Mesenchymal stem cell (in vitro differentiated cells and primary cell): Measurements from ENCODE around the gene ABCB8.
A peak's percentile ranks its signal among the peaks of the same experiment; 100 is the strongest.

Experiments
- DNase-seq: peaks from one replicate; pipeline ENCODE4 v3.0.0-alpha.2; 2013
- H2AFZ ChIP-seq: one replicate; pipeline ENCODE4 v1.6.1; 2013; ENCODE audit warnings: low read depth, mild to moderate bottlenecking, control low read depth, inconsistent platforms, low read length, moderate library complexity
- H2AK5ac ChIP-seq: 2 replicates; pipeline ENCODE4 v1.6.1; 2013; ENCODE audit warnings: low read length, moderate library complexity, mild to moderate bottlenecking, inconsistent platforms; ENCODE audit not compliant: severe bottlenecking
- H2BK120ac ChIP-seq: one replicate; pipeline ENCODE4 v1.6.1; 2013; ENCODE audit warnings: low read depth, mild to moderate bottlenecking, inconsistent platforms, low read length, moderate library complexity
- H2BK12ac ChIP-seq, 2 experiments: one replicate each; pipeline ENCODE4 v1.6.1; 2013; ENCODE audit warnings: inconsistent platforms in 2 of 2, low read length in 2 of 2, mild to moderate bottlenecking in 2 of 2, moderate library complexity in 2 of 2, control low read depth in 1 of 2
- H2BK15ac ChIP-seq: one replicate; pipeline ENCODE4 v1.6.1; 2013; ENCODE audit warnings: mild to moderate bottlenecking, low read depth, inconsistent platforms; ENCODE audit not compliant: poor library complexity, severe bottlenecking
- H2BK5ac ChIP-seq: 2 replicates; pipeline ENCODE4 v1.6.1; 2013; ENCODE audit warnings: low read depth, mild to moderate bottlenecking, low read length, control low read depth, inconsistent platforms; ENCODE audit not compliant: poor library complexity, severe bottlenecking
- H3K14ac ChIP-seq, 2 experiments: one replicate each; pipeline ENCODE4 v1.6.1; 2013; ENCODE audit warnings: inconsistent platforms in 2 of 2, low read length in 2 of 2, control low read depth in 1 of 2, mild to moderate bottlenecking in 1 of 2, moderate library complexity in 1 of 2
- H3K18ac ChIP-seq, 2 experiments: one replicate each; pipeline ENCODE4 v1.6.1; 2013; ENCODE audit warnings: inconsistent platforms in 2 of 2, low read length in 2 of 2, control low read depth in 1 of 2, low read depth in 1 of 2, mild to moderate bottlenecking in 1 of 2
- H3K23ac ChIP-seq, 2 experiments: one replicate each; pipeline ENCODE4 v1.6.1; 2013; ENCODE audit warnings: inconsistent platforms in 2 of 2, low read length in 2 of 2, mild to moderate bottlenecking in 2 of 2, moderate library complexity in 2 of 2, control low read depth in 1 of 2
- H3K27ac ChIP-seq: 2 replicates; pipeline ENCODE4 v1.5.1; 2013; ENCODE audit warnings: mild to moderate bottlenecking, moderate library complexity, low read length, control low read depth, inconsistent platforms; ENCODE audit not compliant: poor library complexity, severe bottlenecking
- H3K27me3 ChIP-seq, 2 experiments: 2 replicates each; pipeline versions ENCODE4 v1.6.1 to v1.7.0; 2013; ENCODE audit warnings: low read length in 2 of 2, mild to moderate bottlenecking in 2 of 2, moderate library complexity in 2 of 2, control low read depth in 1 of 2, inconsistent platforms in 1 of 2; ENCODE audit not compliant: control insufficient read depth in 1 of 2, insufficient read depth in 1 of 2
- H3K36me3 ChIP-seq, 2 experiments: 2 replicates each; pipeline versions ENCODE4 v1.6.1 to v1.7.0; 2013; ENCODE audit warnings: low read length in 2 of 2, control low read depth in 1 of 2, inconsistent platforms in 1 of 2, low read depth in 1 of 2, mild to moderate bottlenecking in 1 of 2; ENCODE audit not compliant: insufficient read depth in 2 of 2, control insufficient read depth in 1 of 2
- H3K4ac ChIP-seq, 2 experiments: one replicate each; pipeline ENCODE4 v1.6.1; 2013; ENCODE audit warnings: inconsistent platforms in 2 of 2, low read length in 2 of 2, mild to moderate bottlenecking in 2 of 2, moderate library complexity in 2 of 2, control low read depth in 1 of 2, low read depth in 1 of 2
- H3K4me1 ChIP-seq: 2 replicates; pipeline ENCODE4 v1.6.1; 2013; ENCODE audit warnings: low read depth, low read length, control low read depth; ENCODE audit not compliant: control insufficient read depth, insufficient read depth
- H3K4me2 ChIP-seq: 2 replicates; pipeline ENCODE4 v1.6.1; 2013; ENCODE audit warnings: low read length, mild to moderate bottlenecking, inconsistent platforms; ENCODE audit not compliant: poor library complexity, severe bottlenecking
- H3K4me3 ChIP-seq, 2 experiments: 2 replicates each; pipeline versions ENCODE4 v1.5.1 to v1.7.0; 2013; ENCODE audit warnings: low read length in 2 of 2, mild to moderate bottlenecking in 2 of 2, control low read depth in 1 of 2, low read depth in 1 of 2; ENCODE audit not compliant: insufficient read depth in 1 of 2
- H3K79me1 ChIP-seq: replicated peaks from 2 replicates; pipeline ENCODE4 v1.6.1; 2013; ENCODE audit warnings: mild to moderate bottlenecking, control low read depth, low read length, inconsistent platforms; ENCODE audit not compliant: poor library complexity, severe bottlenecking
- H3K9ac ChIP-seq: 2 replicates; pipeline ENCODE4 v1.7.0; 2013; ENCODE audit warnings: mild to moderate bottlenecking, low read length, moderate library complexity
- H3K9me3 ChIP-seq: 2 replicates; pipeline ENCODE4 v1.7.0; 2013; ENCODE audit warnings: mild to moderate bottlenecking, low read length; ENCODE audit not compliant: control insufficient read depth
- H4K8ac ChIP-seq: one replicate; pipeline ENCODE4 v1.6.1; 2013; ENCODE audit warnings: inconsistent platforms, mild to moderate bottlenecking, low read length, moderate library complexity
- H4K91ac ChIP-seq: one replicate; pipeline ENCODE4 v1.6.1; 2013; ENCODE audit warnings: mild to moderate bottlenecking, low read length, inconsistent platforms
- WGBS: methylation state at CpG from one replicate; pipeline ENCODE4 v1.1.7; 2013; ENCODE audit warnings: mixed read lengths; 5-methylcytosine and 5-hydroxymethylcytosine counted together

Gene ABCB8

GRCh38 chr7:151035902-151036301 is 7.7 kb downstream of the ABCB8 start:
- Histone ChIP-seq H3K4ac (no peak overlapping the region), H4K91ac (no peak overlapping the region), H3K36me3 (peaks cover 53 to 55% of the 10 kb centered on the region in 2 experiments), H3K14ac (no peak overlapping the region), H3K18ac (no peak overlapping the region), H3K79me1 (peaks cover 20% of the 10 kb centered on the region), H3K23ac (no peak overlapping the region), H3K4me1 (peaks cover 26% of the 10 kb centered on the region), H3K27ac (no peak overlapping the region), H3K4me3 (no peak overlapping the region), H2BK15ac (no peak overlapping the region), H3K4me2 (no peak overlapping the region), H3K9me3 (no peaks in the 10 kb centered on the region), H4K8ac (no peak overlapping the region), H3K9ac (no peak overlapping the region), H2AFZ (no peak overlapping the region), H2BK5ac (no peak overlapping the region), H2BK12ac (no peak overlapping the region), H2BK120ac (no peak overlapping the region), H2AK5ac (no peak overlapping the region), H3K27me3 (no peaks in the 10 kb centered on the region)
- no peak for DNase-seq
- WGBS, result 96% methylated on average over 17 of the region's 17 CpGs

DNA sequence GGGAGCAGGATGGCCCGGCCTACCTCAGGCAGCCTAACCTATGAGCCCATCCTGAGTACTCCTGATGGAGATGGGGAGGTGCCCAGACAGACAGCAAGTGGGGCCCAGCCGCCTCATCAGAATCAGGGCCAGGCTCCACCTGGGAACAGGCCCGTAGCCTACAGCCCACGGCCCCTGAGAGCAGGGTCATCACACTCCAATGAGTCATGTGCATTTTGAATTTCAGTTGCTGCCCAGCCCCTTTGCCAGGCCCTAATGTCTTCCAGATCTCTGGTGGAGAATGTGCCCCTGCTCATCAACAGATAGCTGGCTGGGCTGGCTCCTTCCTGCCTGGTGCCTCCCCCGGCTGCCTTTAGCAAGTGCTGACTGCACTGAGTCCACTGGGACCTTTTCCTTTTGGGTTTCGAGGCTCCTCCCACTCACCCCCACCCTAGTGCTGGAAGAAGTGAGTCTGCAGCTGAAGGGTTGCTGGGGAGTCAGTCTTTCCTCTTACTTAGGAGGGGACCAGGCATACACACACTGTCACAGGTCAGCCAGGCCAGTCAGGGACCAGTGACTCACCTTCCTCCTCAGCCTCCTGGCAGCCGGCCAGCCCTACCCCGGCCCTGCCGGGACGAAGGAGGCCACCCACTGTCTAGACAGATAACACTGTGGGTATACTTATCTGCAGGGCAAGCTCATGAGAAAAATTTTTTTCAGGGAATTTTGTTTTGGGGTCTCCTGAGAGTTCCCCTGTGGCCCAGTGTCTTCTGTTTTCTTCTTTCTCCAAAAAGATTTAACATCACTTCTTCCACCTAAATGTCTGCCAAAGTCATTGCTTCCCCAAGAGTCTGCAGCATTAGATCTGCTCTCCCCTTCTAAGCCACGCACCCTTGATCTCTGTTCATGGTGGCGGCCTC is 10.9 kb downstream of the ABCB8 start:
- H2BK12ac ChIP-seq, result peak overlapping the region; percentile 94
- no peaks in the 10 kb centered on the region for H3K27me3 ChIP-seq
- peak overlapping the region; percentile 3 for H4K91ac ChIP-seq
- no peak overlapping the region for H4K8ac ChIP-seq
- no peak overlapping the region for H2AK5ac ChIP-seq
- 32% methylated on average over 10 of the region's 12 CpGs for WGBS
- H3K4me2 ChIP-seq, result no peak overlapping the region
- no peak overlapping the region for H2BK15ac ChIP-seq
- H3K4ac ChIP-seq, result peak overlapping the region; percentile 1 to 81
- peaks cover 2% of the 10 kb centered on the region for H3K79me1 ChIP-seq
- peak overlapping the region; percentile 80 for H3K9ac ChIP-seq
- peak overlapping the region; percentile 65 for H3K27ac ChIP-seq
- peak overlapping the region in 1 of 2 experiments; percentile 73 for H3K14ac ChIP-seq
- peaks cover 36 to 69% of the 10 kb centered on the region in 2 experiments for H3K36me3 ChIP-seq
- peak overlapping the region; percentile 88 for H2BK120ac ChIP-seq
- peak; percentile 99 for DNase-seq
- no peaks in the 10 kb centered on the region for H3K9me3 ChIP-seq
- H3K4me1 ChIP-seq, result peaks cover 26% of the 10 kb centered on the region
- no peak overlapping the region for H2BK5ac ChIP-seq
- peak overlapping the region; percentile 25 to 84 for H3K18ac ChIP-seq
- H3K4me3 ChIP-seq, result no peak overlapping the region
- H2AFZ ChIP-seq, result no peak overlapping the region
- H3K23ac ChIP-seq, result peak overlapping the region in 1 of 2 experiments; percentile 78

GRCh38 chr7:151039850-151040548 is 11.7 kb downstream of the ABCB8 start:
- peaks cover 34 to 66% of the 10 kb centered on the region in 2 experiments for H3K36me3 ChIP-seq
- peak overlapping the region; percentile 14 for H2AK5ac ChIP-seq
- peak overlapping the region; percentile 80 for H3K9ac ChIP-seq
- H3K4ac ChIP-seq, result peak overlapping the region in 1 of 2 experiments; percentile 59
- no peaks in the 10 kb centered on the region for H3K27me3 ChIP-seq
- no peak overlapping the region for H2BK120ac ChIP-seq
- H2BK5ac ChIP-seq, result no peak overlapping the region
- peaks cover 2% of the 10 kb centered on the region for H3K79me1 ChIP-seq
- peak overlapping the region; percentile 43 for H4K8ac ChIP-seq
- no peak overlapping the region for H3K23ac ChIP-seq
- peak overlapping the region in 1 of 2 experiments; percentile 73 for H3K14ac ChIP-seq
- peaks cover 26% of the 10 kb centered on the region for H3K4me1 ChIP-seq
- H3K4me2 ChIP-seq, result no peak overlapping the region
- H3K9me3 ChIP-seq, result no peaks in the 10 kb centered on the region
- peak overlapping the region; percentile 97 for H2BK15ac ChIP-seq
- peak overlapping the region; percentile 59 to 77 for H3K18ac ChIP-seq
- H4K91ac ChIP-seq, result peak overlapping the region; percentile 47
- DNase-seq, result no peak
- H2AFZ ChIP-seq, result no peak overlapping the region
- H3K27ac ChIP-seq, result peak overlapping the region; percentile 12
- peak overlapping the region; percentile 76 to 94 for H2BK12ac ChIP-seq
- WGBS, result 76% methylated on average over 16 of the region's 18 CpGs
- H3K4me3 ChIP-seq, result no peak overlapping the region
